ENCODE data around the gene ABHD16A. TPM values are rescaled to one million over a fixed set of nuclear protein-coding genes. Genes with fewer than 3 reads are reported as not detected.
A peak's percentile ranks its signal among the peaks of the same experiment; 100 is the strongest.

Gene ABHD16A
- total RNA-seq, 1 donor from 2014 or later: 52.7 TPM

DNA sequence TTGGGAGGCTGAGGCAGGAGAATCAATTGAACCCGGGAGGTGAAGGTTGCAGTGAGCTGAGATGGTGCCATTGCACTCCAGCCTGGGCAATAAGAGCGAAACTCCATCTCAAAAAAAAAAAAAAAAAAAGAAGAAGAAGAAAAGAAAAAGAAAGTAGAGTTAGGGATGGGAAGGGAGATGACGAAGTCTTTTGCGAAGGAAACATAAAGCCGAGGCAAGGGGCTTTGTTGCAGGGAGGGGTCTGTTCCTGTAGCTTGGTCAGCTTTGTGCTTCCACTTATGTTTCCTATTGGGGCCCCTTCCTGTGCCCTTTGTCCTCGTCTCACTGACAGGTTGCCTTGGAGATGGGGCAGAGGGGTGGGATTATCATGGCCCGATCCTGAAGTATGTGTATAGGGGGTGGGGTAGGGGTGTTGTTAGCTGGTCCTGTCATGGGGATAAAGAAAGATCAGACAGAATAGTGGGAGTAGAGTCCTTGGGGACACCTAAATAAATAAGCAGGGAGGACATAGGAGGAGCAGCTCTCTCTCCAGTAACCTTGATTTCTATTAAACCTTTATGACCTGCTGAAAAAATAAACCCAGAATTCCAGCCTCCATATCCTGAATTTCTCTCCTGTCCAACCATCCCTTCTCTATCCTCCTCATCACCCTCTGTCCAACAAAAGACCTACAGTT, 34.3 kb upstream of the ABHD16A start:
- H3K9me3 Mint-ChIP-seq: no peaks in the 10 kb centered on the region
- DNase-seq (ENCODE audit: low spot score): peak; percentile 26
- peaks cover 56% of the 10 kb centered on the region for H3K4me1 Mint-ChIP-seq (ENCODE audit: low read depth)
- peak overlapping the region; percentile 91 for H3K27ac Mint-ChIP-seq
- peak overlapping the region; percentile 93 for H3K4me3 Mint-ChIP-seq (ENCODE audit: low read depth)
- no peaks in the 10 kb centered on the region for H3K27me3 Mint-ChIP-seq (ENCODE audit: low read depth)
- intact Hi-C loops (cut with micrococcal nuclease): loop anchor here (1.0 kb wide), 1 partner anchor 72 kb away; no protein-coding TSS in a partner anchor
- peaks cover 58% of the 10 kb centered on the region for H3K36me3 Mint-ChIP-seq (ENCODE audit: low read depth)

DNA sequence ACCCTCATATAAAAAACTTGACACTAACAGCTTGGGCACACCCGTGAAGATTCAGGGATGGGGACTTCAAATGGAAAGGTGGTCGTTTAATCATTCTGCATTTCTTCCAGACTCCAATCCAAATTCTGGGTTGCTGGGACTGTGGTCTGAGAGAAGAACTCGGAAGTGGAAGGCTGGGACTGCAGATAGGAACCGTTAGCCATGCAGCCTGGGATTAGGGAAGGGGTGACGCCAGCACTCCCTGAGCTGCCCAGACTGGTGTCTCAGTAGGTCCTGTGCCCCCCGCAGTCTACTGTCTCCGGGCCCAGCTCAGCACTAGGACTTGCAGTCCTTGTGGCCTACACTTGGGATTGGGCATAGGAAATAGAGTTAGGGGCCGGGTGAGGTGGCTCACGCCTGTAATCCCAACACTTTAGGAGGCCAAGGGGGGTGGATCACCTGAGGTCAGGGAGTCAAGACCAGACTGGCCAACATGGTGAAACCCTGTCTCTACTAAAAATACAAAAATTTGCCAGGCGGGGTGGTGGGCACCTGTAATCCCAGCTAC, 33.7 kb upstream of the ABHD16A start:
- DNase-seq (ENCODE audit: low spot score): no peak
- Mint-ChIP-seq H3K36me3 (ENCODE audit: low read depth) (peaks cover 60% of the 10 kb centered on the region), H3K4me1 (ENCODE audit: low read depth) (peaks cover 55% of the 10 kb centered on the region), H3K9me3 (no peaks in the 10 kb centered on the region), H3K4me3 (ENCODE audit: low read depth) (peak overlapping the region; percentile 93), H3K27ac (peak overlapping the region; percentile 91), H3K27me3 (ENCODE audit: low read depth) (no peaks in the 10 kb centered on the region)
- intact Hi-C loops (cut with micrococcal nuclease): loop anchor here (1.0 kb wide), 1 partner anchor 72 kb away; no protein-coding TSS in a partner anchor

DNA sequence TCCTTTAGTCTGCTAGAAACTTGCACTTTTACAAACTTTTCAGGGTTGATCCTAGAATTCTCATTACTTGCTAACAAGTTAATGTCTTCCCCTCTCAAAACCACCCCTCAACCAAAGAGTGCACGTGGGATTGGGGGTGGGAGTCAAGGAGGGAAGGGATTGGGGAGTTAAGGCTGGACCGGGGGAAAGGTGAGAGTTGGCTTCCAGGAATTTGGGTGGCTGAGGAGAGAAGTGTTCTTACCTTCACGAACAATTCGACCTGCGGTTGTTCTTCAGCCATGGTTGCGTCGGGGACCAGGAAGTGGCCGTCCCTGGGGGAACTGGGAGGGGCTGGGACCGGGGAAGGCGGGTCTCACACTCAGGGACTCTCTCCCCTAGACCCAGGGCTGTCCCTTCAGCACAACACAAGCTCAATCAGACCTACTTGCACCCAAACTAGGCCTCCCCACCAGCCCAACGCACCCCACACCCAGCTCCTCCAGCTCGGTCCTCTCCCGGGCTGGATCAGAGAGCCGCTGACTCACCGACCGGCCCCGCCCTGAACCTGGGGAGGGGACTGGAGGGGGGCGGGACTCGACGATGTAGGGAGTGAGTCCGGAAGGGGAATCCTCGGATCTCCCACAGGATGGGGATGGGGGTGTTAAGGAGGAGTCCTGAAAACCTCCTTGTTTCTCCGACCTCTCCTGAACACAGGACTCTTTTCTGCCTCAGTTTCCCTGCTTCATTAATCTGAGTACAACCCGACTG, 33.1 kb upstream of the ABHD16A start, which contains the start of gene CLIC1:
Gene CLIC1 (minus strand): TSS at position 510 of the 747 bp plus-strand sequence. CDS start 230 bp downstream, at position 280.
- intact Hi-C loops (cut with micrococcal nuclease): no loop called here
- Mint-ChIP-seq H3K9me3 (no peaks in the 10 kb centered on the region), H3K27ac (peak within 1 kb of the TSS; percentile 91), H3K4me1 (ENCODE audit: low read depth) (peaks cover 52% of the 10 kb centered on the region), H3K36me3 (ENCODE audit: low read depth) (peaks cover 60% of the 10 kb centered on the region), H3K27me3 (ENCODE audit: low read depth) (no peaks in the 10 kb centered on the region), H3K4me3 (ENCODE audit: low read depth) (peak within 1 kb of the TSS; percentile 93)
- peak; percentile 79 for DNase-seq (ENCODE audit: low spot score)

DNA sequence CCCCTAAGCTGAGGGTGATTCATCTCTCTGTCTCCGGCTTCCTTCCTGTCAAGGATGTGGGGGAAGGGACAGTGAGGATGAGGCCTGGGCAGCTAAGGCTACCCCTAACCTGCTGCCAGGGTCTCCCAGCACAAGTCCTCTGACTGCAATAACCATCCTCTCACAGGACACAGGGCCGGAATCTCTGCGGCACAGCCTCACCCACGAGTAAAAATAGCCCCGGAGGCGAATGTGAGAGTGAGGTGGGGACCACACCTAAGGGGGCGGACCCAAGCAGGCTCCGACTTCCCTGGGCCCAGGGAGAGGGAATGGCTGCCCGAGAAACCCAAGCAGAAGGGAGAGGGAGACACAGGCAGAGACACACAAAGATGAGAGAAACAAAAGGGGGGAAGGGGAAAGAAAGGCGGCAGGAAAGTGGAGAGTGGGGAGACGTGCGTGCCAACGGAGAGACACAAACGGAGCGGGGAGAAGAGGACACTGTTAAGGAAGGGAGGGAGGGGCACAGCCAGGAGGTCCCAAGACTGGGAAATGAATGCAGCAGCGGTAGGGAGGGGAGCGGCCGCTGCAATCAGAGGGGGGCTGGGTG, 31.8 kb upstream of the ABHD16A start:
- no peaks in the 10 kb centered on the region for H3K27me3 Mint-ChIP-seq (ENCODE audit: low read depth)
- intact Hi-C loops (cut with micrococcal nuclease): loop anchor here (1.0 kb wide), 1 partner anchor 32 kb away; the partner anchor contains the start of gene ABHD16A
- DNase-seq (ENCODE audit: low spot score): peak; percentile 60
- peaks cover 63% of the 10 kb centered on the region for H3K36me3 Mint-ChIP-seq (ENCODE audit: low read depth)
- peaks cover 56% of the 10 kb centered on the region for H3K4me1 Mint-ChIP-seq (ENCODE audit: low read depth)
- H3K9me3 Mint-ChIP-seq: no peaks in the 10 kb centered on the region
- H3K4me3 Mint-ChIP-seq (ENCODE audit: low read depth): peak overlapping the region; percentile 93
- peak overlapping the region; percentile 91 for H3K27ac Mint-ChIP-seq

DNA sequence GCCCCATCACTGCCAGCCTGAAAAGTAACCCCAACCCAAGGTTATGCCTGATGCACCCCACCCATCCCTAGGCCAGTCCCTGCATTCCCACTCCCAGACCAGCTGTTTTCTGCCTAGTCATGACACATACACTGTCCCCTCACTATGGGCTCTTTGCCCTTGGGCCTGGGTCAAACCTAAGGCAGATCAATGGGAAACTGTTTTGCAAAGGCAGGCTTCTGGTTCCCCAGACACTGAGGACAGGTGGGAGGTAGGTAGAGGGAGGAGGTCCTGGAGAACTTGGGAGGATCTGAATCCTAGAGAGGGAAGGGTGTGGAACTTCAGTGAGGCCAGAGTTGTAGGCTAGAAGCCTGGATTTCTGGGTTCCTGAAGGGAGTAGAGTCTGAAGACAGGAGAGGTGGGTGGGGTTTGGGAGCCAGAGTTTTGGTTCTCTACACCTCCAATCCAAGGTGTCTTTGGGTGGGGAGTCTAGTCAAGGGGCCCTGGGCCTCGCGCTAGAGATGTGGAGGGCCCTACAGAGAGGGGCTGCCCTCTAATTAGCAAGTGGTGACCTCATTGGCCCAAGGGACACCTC, 31.2 kb upstream of the ABHD16A start:
- H3K27me3 Mint-ChIP-seq (ENCODE audit: low read depth): no peaks in the 10 kb centered on the region
- intact Hi-C loops (cut with micrococcal nuclease): loop anchor here (1.0 kb wide), 1 partner anchor 31 kb away; the partner anchor contains the start of gene ABHD16A
- peak overlapping the region; percentile 91 for H3K27ac Mint-ChIP-seq
- peaks cover 55% of the 10 kb centered on the region for H3K4me1 Mint-ChIP-seq (ENCODE audit: low read depth)
- no peak for DNase-seq (ENCODE audit: low spot score)
- no peaks in the 10 kb centered on the region for H3K9me3 Mint-ChIP-seq
- peak overlapping the region; percentile 93 for H3K4me3 Mint-ChIP-seq (ENCODE audit: low read depth)
- peaks cover 63% of the 10 kb centered on the region for H3K36me3 Mint-ChIP-seq (ENCODE audit: low read depth)

DNA sequence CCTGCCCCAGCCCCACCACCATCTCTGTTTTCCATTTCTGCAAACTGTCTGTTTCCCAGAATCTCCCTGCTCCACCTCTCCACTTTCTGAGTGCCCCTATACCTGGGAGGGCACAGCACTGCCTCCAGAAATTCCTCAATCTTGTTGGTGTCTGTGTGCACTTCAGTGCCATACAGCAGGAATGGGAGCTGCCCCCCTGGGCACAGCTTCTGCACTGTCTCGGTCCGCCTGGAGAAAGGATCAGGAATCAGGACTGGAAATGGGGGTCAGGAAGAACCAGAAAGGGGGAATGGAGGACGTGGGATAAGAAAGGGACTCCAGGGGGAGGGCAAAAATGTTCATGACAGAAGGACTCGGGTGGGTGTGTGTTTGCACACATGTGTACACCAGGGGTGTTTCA, 30.6 kb upstream of the ABHD16A start:
- no peak for DNase-seq (ENCODE audit: low spot score)
- Mint-ChIP-seq H3K36me3 (ENCODE audit: low read depth) (peaks cover 66% of the 10 kb centered on the region), H3K27me3 (ENCODE audit: low read depth) (no peaks in the 10 kb centered on the region), H3K4me1 (ENCODE audit: low read depth) (peaks cover 54% of the 10 kb centered on the region), H3K4me3 (ENCODE audit: low read depth) (peak overlapping the region; percentile 93), H3K9me3 (no peaks in the 10 kb centered on the region), H3K27ac (peak overlapping the region; percentile 59)
- intact Hi-C loops (cut with micrococcal nuclease): loop anchor here (1.0 kb wide), 1 partner anchor 30 kb away; the partner anchor contains the start of gene ABHD16A

DNA sequence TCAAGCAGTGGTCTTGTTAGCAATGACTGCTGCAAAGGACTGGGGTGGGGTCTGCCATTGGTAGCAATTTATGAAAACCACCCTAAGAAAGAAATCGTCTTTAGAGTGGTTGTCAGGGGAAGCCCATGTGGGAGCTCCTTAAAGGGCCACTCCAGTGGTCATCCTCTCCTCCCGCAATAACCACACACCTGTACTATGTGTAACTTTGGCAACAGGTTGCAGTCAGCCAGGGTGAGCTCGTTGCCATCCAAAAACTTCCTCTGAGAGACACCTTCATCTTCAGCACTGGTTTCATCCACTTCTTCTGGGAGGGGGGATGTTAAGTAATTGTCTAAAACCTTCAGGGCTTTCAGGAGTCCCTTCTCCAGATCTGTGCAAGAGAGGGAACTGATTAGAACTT, 28.9 kb upstream of the ABHD16A start:
- no peak for DNase-seq (ENCODE audit: low spot score)
- Mint-ChIP-seq H3K27ac (peak overlapping the region; percentile 33), H3K4me1 (ENCODE audit: low read depth) (peaks cover 48% of the 10 kb centered on the region), H3K36me3 (ENCODE audit: low read depth) (peaks cover 70% of the 10 kb centered on the region), H3K27me3 (ENCODE audit: low read depth) (no peaks in the 10 kb centered on the region), H3K9me3 (no peaks in the 10 kb centered on the region), H3K4me3 (ENCODE audit: low read depth) (peak overlapping the region; percentile 5)
- intact Hi-C loops (cut with micrococcal nuclease): no loop called here

DNA sequence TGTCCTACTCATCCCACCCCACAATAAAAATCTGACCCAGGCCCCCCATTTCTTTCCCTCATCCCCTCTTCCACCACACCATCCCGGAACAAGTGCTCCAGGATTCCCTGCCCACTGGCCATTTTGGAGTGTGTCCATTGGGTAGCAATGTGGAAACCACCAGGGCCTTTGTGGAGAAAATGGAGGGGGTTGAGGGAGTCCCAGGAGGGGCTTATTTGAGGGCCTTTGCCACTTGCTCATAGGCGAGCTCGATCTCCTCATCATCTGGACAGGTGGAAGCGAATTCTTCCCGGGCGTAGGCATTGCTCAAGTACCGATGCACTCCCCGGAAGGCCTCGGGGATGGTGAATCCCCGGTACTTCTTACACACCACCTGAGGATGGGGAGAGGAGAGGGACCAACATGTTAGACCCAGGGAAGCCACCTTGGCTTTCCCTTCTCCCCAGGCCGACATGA, 27.5 kb upstream of the ABHD16A start:
- no peak for DNase-seq (ENCODE audit: low spot score)
- peak overlapping the region; percentile 6 for H3K27ac Mint-ChIP-seq
- peaks cover 56% of the 10 kb centered on the region for H3K4me1 Mint-ChIP-seq (ENCODE audit: low read depth)
- peak overlapping the region; percentile 85 for H3K4me3 Mint-ChIP-seq (ENCODE audit: low read depth)
- H3K27me3 Mint-ChIP-seq (ENCODE audit: low read depth): no peaks in the 10 kb centered on the region
- H3K9me3 Mint-ChIP-seq: no peaks in the 10 kb centered on the region
- intact Hi-C loops (cut with micrococcal nuclease): loop anchor here (1.0 to 2.0 kb wide), 2 partner anchors 8 to 40 kb away; no protein-coding TSS in a partner anchor
- H3K36me3 Mint-ChIP-seq (ENCODE audit: low read depth): peaks cover 67% of the 10 kb centered on the region

DNA sequence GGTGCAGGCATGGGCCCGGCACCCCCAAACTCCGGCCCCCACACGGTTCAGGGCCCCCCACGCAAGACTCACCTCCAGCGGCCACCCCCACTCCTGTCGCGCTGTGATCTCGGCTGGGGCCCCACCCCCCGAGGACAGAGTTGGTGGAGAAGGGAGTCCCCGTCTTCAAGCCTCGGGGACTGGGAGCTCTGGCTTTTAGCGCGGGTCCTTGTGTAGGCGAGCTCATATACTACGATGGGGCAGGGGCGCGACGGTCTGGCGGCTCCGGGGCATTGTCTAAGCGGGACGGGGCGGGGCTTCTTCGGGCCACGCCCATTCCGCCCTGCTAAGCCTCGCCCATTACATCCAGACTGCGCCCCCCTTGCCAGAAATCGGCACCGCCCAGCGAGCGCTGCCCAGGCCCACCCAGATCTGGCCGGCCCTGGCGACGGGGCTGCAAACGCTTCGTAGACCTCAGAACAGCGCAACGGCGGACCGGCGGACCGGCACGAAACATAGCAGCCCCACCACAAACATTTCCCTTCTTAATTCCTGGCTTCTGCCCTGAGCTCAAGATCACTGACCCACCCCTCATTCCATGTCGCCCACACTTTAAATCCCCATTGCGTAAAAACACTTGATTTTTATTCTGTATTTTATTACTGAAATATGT, 27.0 kb upstream of the ABHD16A start:
- H3K4me1 Mint-ChIP-seq (ENCODE audit: low read depth): peaks cover 58% of the 10 kb centered on the region
- peaks cover 64% of the 10 kb centered on the region for H3K36me3 Mint-ChIP-seq (ENCODE audit: low read depth)
- DNase-seq (ENCODE audit: low spot score): peak; percentile 56
- no peaks in the 10 kb centered on the region for H3K9me3 Mint-ChIP-seq
- intact Hi-C loops (cut with micrococcal nuclease): loop anchor here (1.0 to 2.0 kb wide), 2 partner anchors 8 to 41 kb away; no protein-coding TSS in a partner anchor
- no peaks in the 10 kb centered on the region for H3K27me3 Mint-ChIP-seq (ENCODE audit: low read depth)
- H3K27ac Mint-ChIP-seq: peak overlapping the region; percentile 6
- peak overlapping the region; percentile 85 for H3K4me3 Mint-ChIP-seq (ENCODE audit: low read depth)

DNA sequence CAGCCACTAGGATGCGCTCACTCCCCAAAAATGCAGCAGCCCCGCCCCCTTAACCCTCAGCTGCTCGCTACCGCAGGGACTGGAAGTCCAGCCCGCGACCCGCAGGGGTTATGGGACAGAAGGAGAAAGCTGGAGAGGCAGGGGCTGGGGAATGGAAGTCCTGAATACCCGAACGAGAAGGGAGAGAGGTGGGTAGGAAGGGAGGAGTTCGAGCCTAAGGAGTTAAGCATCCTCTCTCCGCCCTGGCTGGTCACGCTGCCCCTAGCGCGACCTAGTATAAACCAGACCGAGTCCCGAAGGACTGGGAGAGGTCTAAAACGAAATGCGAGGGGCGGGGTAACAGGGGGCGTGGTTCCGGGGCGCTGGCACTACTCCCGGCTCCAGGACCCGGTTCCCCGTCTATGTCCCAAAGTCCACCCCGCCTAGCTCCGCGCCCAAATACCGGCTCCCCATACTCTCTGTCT, 26.4 kb upstream of the ABHD16A start:
- Mint-ChIP-seq H3K4me1 (ENCODE audit: low read depth) (peaks cover 58% of the 10 kb centered on the region), H3K9me3 (no peaks in the 10 kb centered on the region), H3K4me3 (ENCODE audit: low read depth) (peak overlapping the region; percentile 85), H3K36me3 (ENCODE audit: low read depth) (peaks cover 58% of the 10 kb centered on the region), H3K27me3 (ENCODE audit: low read depth) (no peaks in the 10 kb centered on the region), H3K27ac (peak overlapping the region; percentile 65)
- intact Hi-C loops (cut with micrococcal nuclease): no loop called here
- DNase-seq (ENCODE audit: low spot score): peak; percentile 74

DNA sequence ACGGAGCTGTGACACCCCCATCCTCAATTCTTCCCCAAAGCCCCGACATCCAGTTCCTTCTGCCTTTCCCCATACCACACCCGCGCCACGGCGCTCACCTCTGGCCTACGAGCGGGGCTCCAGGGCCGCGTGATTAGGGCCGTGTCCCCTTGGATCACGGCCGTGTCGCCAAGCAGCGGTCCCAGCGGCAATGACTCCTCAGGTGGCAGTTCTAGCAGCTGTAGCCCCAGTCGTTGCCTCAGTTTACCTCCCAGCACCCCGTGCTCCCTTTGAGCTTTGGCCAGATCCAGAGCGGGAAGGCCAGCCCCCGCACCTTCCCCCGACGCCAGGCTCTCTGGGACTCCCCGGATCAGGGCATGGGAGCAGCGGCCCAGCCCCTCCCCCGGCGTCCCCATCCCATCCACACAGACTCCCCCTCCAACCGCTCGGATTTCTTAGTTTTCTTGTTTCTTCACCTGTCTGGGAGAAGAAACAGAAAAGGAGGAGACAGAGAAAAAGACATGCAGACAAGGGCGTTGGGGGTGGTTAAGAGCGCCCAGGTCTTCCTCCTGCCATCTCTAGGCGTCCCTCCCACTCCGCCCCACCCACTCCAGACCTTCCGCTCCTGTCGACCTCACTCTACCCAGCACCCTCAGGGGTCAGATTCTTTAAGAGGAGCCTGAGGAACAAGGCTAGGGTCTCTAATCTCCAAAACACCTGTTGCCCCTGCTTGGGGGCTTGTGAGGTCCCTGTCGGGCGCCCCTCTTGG, 25.8 kb upstream of the ABHD16A start, which contains the start of gene DDAH2:
Gene DDAH2 (minus strand): TSS at position 533 of the 748 bp plus-strand sequence. CDS start 138 bp downstream, at position 395.
- Mint-ChIP-seq H3K36me3 (ENCODE audit: low read depth) (peaks cover 52% of the 10 kb centered on the region), H3K9me3 (no peaks in the 10 kb centered on the region), H3K27me3 (ENCODE audit: low read depth) (no peaks in the 10 kb centered on the region), H3K4me3 (ENCODE audit: low read depth) (peak within 1 kb of the TSS; percentile 85), H3K4me1 (ENCODE audit: low read depth) (peaks cover 53% of the 10 kb centered on the region), H3K27ac (peak within 1 kb of the TSS; percentile 65)
- intact Hi-C loops (cut with micrococcal nuclease): no loop called here
- DNase-seq (ENCODE audit: low spot score): no peak
